NT2/D1 (cell line): ENCODE measurements around the gene LENG8.
"Not testable (repeated sequence)": the region's sequence is repeated elsewhere in the genome, so short reads cannot be mapped to it uniquely, and the experiment has no call there.

Source experiments
- YY1 ChIP-seq: IDR thresholded peaks from 2 replicates; pipeline ENCODE4 v1.6.1; 2011; ENCODE audit not compliant: insufficient read length, insufficient read depth
- ZNF274 ChIP-seq: IDR thresholded peaks from 2 replicates; pipeline ENCODE4 v1.6.1; 2011; ENCODE audit warnings: mild to moderate bottlenecking, low read depth, low read length

DNA sequence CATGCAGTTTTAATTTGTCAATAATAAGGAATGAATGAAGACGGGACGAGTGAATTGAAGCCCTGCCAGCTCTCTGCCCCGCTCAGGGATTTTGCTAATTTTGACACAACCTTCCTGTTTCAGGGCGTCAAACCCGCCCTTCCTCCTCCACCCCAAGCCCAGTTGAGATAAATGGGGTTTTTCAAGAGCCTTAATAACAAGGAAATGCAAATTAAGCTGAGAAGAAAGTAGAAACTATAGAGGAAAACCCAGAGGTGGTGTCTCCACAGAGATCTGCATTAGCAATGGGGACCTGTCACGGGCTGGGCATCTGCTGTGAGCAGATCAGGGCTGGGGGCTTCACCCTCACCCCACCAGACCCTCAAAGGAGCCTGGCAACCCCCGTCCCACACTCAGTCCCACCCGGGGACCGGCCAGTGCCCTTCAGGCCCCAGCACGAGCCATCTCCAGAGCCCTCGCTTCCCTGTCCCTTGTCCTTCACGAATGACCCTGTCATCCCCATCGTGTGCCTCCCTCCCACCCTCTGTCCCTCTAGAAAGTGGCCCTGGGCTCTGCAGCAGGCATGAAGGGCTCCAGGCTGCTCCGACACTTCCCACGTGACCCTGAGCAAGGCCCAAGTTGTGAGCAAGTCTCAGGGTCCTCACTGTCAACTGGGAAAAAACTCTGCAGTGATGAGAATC is 58.2 kb downstream of the LENG8 start:
- TF ChIP-seq ZNF274, YY1: not testable (repeated sequence)
